OCI-LY3 (cell line): ENCODE data around the gene ZACN.
"Not testable (repeated sequence)": the region's sequence is repeated elsewhere in the genome, so short reads cannot be mapped to it uniquely, and the experiment has no call there.

Source experiments
- H2AFZ ChIP-seq: fragments of 200-600, 300-600 bp; shearing (Covaris generic); 2 replicates; pipeline ENCODE4 v1.6.0; 2014; ENCODE audit warnings: antibody characterized with exemption, low read depth, low read length
- H3K27ac ChIP-seq: fragments of 200-600, 300-600 bp; sonication (generic); 2 replicates; pipeline ENCODE4 v1.5.1; 2014; ENCODE audit warnings: mild to moderate bottlenecking, low read length, moderate library complexity, mixed read lengths
- H3K27me3 ChIP-seq: fragments of 200-600, 300-600 bp; sonication (generic); 2 replicates; pipeline ENCODE4 v1.6.1; 2014; ENCODE audit warnings: low read depth, low read length, mixed read lengths
- H3K36me3 ChIP-seq: fragments of 200-600, 300-600 bp; sonication (generic); replicated peaks from 2 replicates; pipeline ENCODE3; 2014; ENCODE audit warnings: low read depth, low read length, mixed read lengths
- H3K4me1 ChIP-seq: fragments of 300-600, 200-600 bp; sonication (generic); 2 replicates; pipeline ENCODE4 v1.6.1; 2014; ENCODE audit warnings: low read length, mixed read lengths
- H3K4me2 ChIP-seq: fragments of 200-600, 300-600 bp; sonication (generic); 2 replicates; pipeline ENCODE4 v1.6.1; 2014; ENCODE audit warnings: low read length, mixed read lengths
- H3K4me3 ChIP-seq: fragments of 300-600, 200-600 bp; sonication (generic); 2 replicates; pipeline ENCODE4 v1.5.1; 2014; ENCODE audit warnings: antibody characterized with exemption, mild to moderate bottlenecking, low read length, moderate library complexity
- H3K79me2 ChIP-seq: fragments of 300-600, 200-600 bp; shearing (Covaris generic); 2 replicates; pipeline ENCODE4 v1.6.1; 2014; ENCODE audit warnings: mild to moderate bottlenecking, low read length, mixed read lengths
- H3K9ac ChIP-seq: fragments of 300-600, 200-600 bp; shearing (Covaris generic); 2 replicates; pipeline ENCODE4 v1.6.0; 2014; ENCODE audit warnings: mild to moderate bottlenecking, low read length, moderate library complexity
- H3K9me3 ChIP-seq: fragments of 200-600, 300-600 bp; shearing (Covaris generic); 2 replicates; pipeline ENCODE4 v1.6.1; 2014; ENCODE audit warnings: low read length, mixed read lengths; ENCODE audit not compliant: insufficient read depth
- H4K20me1 ChIP-seq: fragments of 200-600, 300-600 bp; sonication (generic); 2 replicates; pipeline ENCODE4 v1.6.1; 2016; ENCODE audit warnings: low read length, mixed read lengths; ENCODE audit not compliant: insufficient read depth
- EZH2phosphoT487 ChIP-seq: fragments of 200-600 bp; shearing (Covaris generic); IDR thresholded peaks from 2 replicates; pipeline ENCODE4 v1.6.1; 2018; ENCODE audit warnings: antibody characterized with exemption, mixed run types, low read depth
- TF ChIP-seq, protein P1 (sequence below): fragments of 200-600, 300-600 bp; sonication (generic); IDR thresholded peaks from 2 replicates; pipeline ENCODE4 v1.5.1; 2014; ENCODE audit warnings: antibody characterized with exemption, low read length, low read depth

ZACN gene

DNA sequence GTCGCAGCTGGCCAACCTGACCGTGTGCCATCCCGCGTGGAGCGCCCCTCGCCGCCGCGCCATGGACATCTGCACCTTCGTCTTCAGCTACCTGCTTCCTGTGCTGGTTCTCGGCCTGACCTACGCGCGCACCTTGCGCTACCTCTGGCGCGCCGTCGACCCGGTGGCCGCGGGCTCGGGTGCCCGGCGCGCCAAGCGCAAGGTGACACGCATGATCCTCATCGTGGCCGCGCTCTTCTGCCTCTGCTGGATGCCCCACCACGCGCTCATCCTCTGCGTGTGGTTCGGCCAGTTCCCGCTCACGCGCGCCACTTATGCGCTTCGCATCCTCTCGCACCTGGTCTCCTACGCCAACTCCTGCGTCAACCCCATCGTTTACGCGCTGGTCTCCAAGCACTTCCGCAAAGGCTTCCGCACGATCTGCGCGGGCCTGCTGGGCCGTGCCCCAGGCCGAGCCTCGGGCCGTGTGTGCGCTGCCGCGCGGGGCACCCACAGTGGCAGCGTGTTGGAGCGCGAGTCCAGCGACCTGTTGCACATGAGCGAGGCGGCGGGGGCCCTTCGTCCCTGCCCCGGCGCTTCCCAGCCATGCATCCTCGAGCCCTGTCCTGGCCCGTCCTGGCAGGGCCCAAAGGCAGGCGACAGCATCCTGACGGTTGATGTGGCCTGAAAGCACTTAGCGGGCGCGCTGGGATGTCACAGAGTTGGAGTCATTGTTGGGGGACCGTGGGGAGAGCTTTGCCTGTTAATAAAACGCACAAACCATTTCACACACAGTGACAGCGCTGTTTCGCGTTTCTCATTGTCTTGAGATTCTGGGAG, 2.0 kb upstream of the ZACN start:
- Histone ChIP-seq H3K36me3 (no peaks in the 10 kb centered on the region), H3K4me1 (no peaks in the 10 kb centered on the region), H3K4me2 (no peak overlapping the region), H3K79me2 (peaks cover 10% of the 10 kb centered on the region), H4K20me1 (no peaks in the 10 kb centered on the region), H3K4me3 (no peak overlapping the region), H3K9ac (no peak overlapping the region), H3K9me3 (no peaks in the 10 kb centered on the region), H3K27ac (no peak overlapping the region), H2AFZ (no peak overlapping the region), H3K27me3 (peaks cover 11% of the 10 kb centered on the region)
- no peak for TF ChIP-seq EZH2phosphoT487
- TF ChIP-seq, protein P1, sequence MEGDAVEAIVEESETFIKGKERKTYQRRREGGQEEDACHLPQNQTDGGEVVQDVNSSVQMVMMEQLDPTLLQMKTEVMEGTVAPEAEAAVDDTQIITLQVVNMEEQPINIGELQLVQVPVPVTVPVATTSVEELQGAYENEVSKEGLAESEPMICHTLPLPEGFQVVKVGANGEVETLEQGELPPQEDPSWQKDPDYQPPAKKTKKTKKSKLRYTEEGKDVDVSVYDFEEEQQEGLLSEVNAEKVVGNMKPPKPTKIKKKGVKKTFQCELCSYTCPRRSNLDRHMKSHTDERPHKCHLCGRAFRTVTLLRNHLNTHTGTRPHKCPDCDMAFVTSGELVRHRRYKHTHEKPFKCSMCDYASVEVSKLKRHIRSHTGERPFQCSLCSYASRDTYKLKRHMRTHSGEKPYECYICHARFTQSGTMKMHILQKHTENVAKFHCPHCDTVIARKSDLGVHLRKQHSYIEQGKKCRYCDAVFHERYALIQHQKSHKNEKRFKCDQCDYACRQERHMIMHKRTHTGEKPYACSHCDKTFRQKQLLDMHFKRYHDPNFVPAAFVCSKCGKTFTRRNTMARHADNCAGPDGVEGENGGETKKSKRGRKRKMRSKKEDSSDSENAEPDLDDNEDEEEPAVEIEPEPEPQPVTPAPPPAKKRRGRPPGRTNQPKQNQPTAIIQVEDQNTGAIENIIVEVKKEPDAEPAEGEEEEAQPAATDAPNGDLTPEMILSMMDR: no peak

DNA sequence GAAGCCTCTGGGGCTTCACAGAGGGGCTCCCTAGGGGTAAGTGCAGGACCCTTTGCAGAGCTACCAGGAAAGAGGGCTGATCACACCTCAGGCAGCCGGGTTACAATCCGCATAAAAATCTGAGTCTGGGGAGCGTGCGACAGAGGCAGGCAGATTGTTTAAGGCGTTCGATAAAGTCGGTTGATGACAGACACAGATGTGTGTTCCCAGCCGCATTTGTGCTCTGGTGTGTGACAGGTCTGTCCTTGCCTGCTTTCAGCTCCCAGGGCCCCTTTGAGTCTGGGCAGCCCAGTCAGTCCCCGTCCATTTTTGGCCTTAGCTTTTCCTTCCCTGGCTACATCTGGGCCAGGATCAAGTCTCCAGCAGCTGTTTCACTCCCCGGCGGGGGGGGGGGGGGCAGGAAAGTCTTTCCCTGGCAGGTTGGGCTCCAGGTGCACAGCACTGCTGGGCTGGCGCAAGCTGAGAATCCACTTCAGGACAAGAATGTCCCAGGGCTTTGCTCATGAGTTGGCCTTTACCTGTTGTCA, 1.3 kb upstream of the ZACN start:
- Histone ChIP-seq H2AFZ (no peak overlapping the region), H3K4me1 (no peaks in the 10 kb centered on the region), H3K27me3 (peaks cover 11% of the 10 kb centered on the region), H3K36me3 (peaks cover 1% of the 10 kb centered on the region), H3K4me2 (no peak overlapping the region), H3K9ac (no peak overlapping the region), H3K79me2 (peaks cover 4% of the 10 kb centered on the region; the same call in 1 of the 2 replicates), H3K27ac (no peak overlapping the region), H3K4me3 (no peak overlapping the region), H4K20me1 (no peaks in the 10 kb centered on the region), H3K9me3 (no peaks in the 10 kb centered on the region)
- no peak for TF ChIP-seq EZH2phosphoT487
- TF ChIP-seq, protein P1: no peak

DNA sequence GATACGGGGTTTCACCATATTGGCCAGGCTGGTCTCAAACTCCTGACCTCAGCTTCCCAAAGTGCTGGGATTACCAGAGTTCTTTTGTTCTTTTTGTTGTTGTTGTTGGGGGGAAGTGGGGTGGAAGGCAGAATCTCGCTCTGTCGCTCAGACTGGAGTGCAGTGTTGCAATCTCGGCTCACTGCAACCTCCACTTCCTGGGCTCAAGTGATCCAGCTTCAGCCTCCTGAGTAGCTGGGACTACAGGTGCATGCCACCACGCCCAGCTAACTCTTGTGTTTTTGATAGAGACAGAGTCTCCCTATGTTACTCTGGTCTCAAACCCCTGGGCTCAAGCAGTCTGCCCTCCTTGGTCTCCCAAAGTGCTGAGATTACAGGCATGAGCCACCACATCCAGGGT, 612 bp upstream of the ZACN start:
- not testable (repeated sequence) for H3K4me1 ChIP-seq, H3K36me3 ChIP-seq, H3K27ac ChIP-seq, H3K79me2 ChIP-seq, H3K4me2 ChIP-seq, H2AFZ ChIP-seq, H3K9ac ChIP-seq, H3K4me3 ChIP-seq, H3K9me3 ChIP-seq, H4K20me1 ChIP-seq
- H3K27me3 ChIP-seq: peaks cover 11% of the 10 kb centered on the region

DNA sequence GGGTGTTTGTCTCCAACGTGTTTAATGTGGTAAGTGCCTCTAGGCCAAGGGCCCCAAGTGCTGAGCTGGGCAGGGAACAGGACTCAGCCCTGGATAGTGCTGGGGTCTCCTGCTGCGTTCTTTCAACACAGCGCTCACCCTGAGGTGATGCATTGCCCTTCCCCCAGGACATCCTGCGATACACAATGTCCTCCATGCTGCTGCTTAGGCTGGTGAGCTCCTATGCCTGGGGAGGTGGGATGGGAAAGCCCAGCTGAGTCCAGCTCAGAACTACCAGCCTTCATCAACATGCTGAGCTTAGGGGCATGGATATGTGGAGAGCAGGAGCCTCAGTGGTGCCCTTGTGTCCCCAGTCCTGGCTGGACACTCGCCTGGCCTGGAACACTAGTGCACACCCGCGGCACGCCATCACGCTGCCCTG, 563 bp downstream of the ZACN start:
- Histone ChIP-seq H3K9me3 (no peaks in the 10 kb centered on the region), H3K9ac (no peak overlapping the region), H2AFZ (no peak overlapping the region), H4K20me1 (no peaks in the 10 kb centered on the region), H3K4me1 (no peaks in the 10 kb centered on the region), H3K27ac (no peak overlapping the region), H3K4me3 (no peak overlapping the region), H3K79me2 (no peaks in the 10 kb centered on the region), H3K36me3 (peaks cover 4% of the 10 kb centered on the region), H3K4me2 (no peak overlapping the region), H3K27me3 (peaks cover 11% of the 10 kb centered on the region)
- no peak for TF ChIP-seq EZH2phosphoT487
- TF ChIP-seq, protein P1: no peak
